GM23338 (cell line): ENCODE data around the gene GALR2. TPM values are rescaled to one million over a fixed set of nuclear protein-coding genes. Genes with fewer than 3 reads are reported as not detected.

Experiments used
- ATAC-seq: fragments of 200-7000 bp; cut with Tn5 transposase; 3 replicates; pipeline ENCODE4 v1.9.1; 2020
- DNase-seq: peaks from one replicate; pipeline ENCODE4 v3.0.0-alpha.2; 2015; ENCODE audit warnings: low spot score
- H2AFZ ChIP-seq: fragments of 200-600 bp; sonication (generic); 2 replicates; pipeline ENCODE4 v1.8.0; 2016; ENCODE audit warnings: antibody characterized with exemption, mild to moderate bottlenecking, moderate library complexity
- H3F3A ChIP-seq: fragments of 200-600 bp; sonication (generic); replicated peaks from 2 replicates; pipeline ENCODE4 v1.8.0; 2017; ENCODE audit warnings: antibody characterized with exemption, mixed run types, low read depth
- H3K27ac ChIP-seq: fragments of 200-600 bp; sonication (generic); 2 replicates; pipeline ENCODE4 v1.6.1; 2016; ENCODE audit warnings: low read depth
- H3K27me3 ChIP-seq: fragments of 200-600 bp; sonication (generic); 2 replicates; pipeline ENCODE4 v1.8.0; 2016; ENCODE audit warnings: mild to moderate bottlenecking, mixed run types, moderate library complexity; ENCODE audit not compliant: insufficient read depth
- H3K36me3 ChIP-seq: fragments of 200-600 bp; sonication (generic); 2 replicates; pipeline ENCODE4 v1.8.0; 2016; ENCODE audit warnings: mild to moderate bottlenecking; ENCODE audit not compliant: insufficient read depth
- H3K4me1 ChIP-seq: fragments of 200-600 bp; sonication (generic); 2 replicates; pipeline ENCODE4 v1.8.0; 2016; ENCODE audit warnings: mild to moderate bottlenecking, moderate library complexity; ENCODE audit not compliant: insufficient read depth
- H3K4me2 ChIP-seq: fragments of 200-600 bp; sonication (generic); 2 replicates; pipeline ENCODE4 v1.7.1; 2017; ENCODE audit warnings: mixed run types
- H3K4me3 ChIP-seq: fragments of 200-600 bp; sonication (generic); 2 replicates; pipeline ENCODE4 v1.6.1; 2016; ENCODE audit warnings: mixed run types
- H3K79me2 ChIP-seq: fragments of 200-600 bp; sonication (generic); replicated peaks from 2 replicates; pipeline ENCODE4 v1.8.0; 2017; ENCODE audit warnings: mild to moderate bottlenecking; ENCODE audit not compliant: insufficient read depth
- H3K9me2 ChIP-seq: fragments of 200-600 bp; sonication (generic); 2 replicates; pipeline ENCODE4 v1.8.0; 2017; ENCODE audit not compliant: insufficient read depth
- H4K20me1 ChIP-seq: fragments of 200-600 bp; sonication (generic); replicated peaks from 2 replicates; pipeline ENCODE4 v1.8.0; 2017; ENCODE audit warnings: mild to moderate bottlenecking; ENCODE audit not compliant: insufficient read depth
- H3K27ac Mint-ChIP-seq: 2 replicates; pipeline ENCODE4 v1.8.0; 2020; ENCODE audit warnings: inconsistent platforms, mild to moderate bottlenecking, moderate library complexity, mixed read lengths
- H3K27me3 Mint-ChIP-seq: 3 replicates; pipeline ENCODE4 v1.8.0; 2022; ENCODE audit warnings: low read depth, mild to moderate bottlenecking, moderate library complexity, mixed read lengths, inconsistent platforms; ENCODE audit not compliant: insufficient read depth, poor library complexity
- H3K36me3 Mint-ChIP-seq: 3 replicates; pipeline ENCODE4 v1.8.0; 2021; ENCODE audit warnings: low read depth, mild to moderate bottlenecking, inconsistent platforms, moderate library complexity, mixed read lengths
- H3K4me1 Mint-ChIP-seq: 3 replicates; pipeline ENCODE4 v1.8.0; 2020; ENCODE audit warnings: mild to moderate bottlenecking, inconsistent platforms, mixed read lengths
- H3K4me3 Mint-ChIP-seq: 3 replicates; pipeline ENCODE4 v1.8.0; 2021; ENCODE audit warnings: moderate library complexity, mild to moderate bottlenecking, inconsistent platforms, mixed read lengths
- H3K9me3 Mint-ChIP-seq: 3 replicates; pipeline ENCODE4 v1.8.0; 2020; ENCODE audit warnings: moderate library complexity, mild to moderate bottlenecking, inconsistent platforms, mixed read lengths
- CREB1 ChIP-seq: fragments of 250-450 bp; sonication (Bioruptor Pico); IDR thresholded peaks from 2 replicates; pipeline ENCODE4 v1.5.0; 2020; ENCODE audit warnings: low read depth, mild to moderate bottlenecking, moderate library complexity
- CTCF ChIP-seq, 2 experiments: fragments of 200-600 bp in 1 of 2; sonication (generic) in 1 of 2; conservative IDR thresholded peaks; 2 replicates each; pipeline versions ENCODE4 v1.5.1 to v1.6.1; 2016 to 2017; ENCODE audit warnings: antibody characterized with exemption in 2 of 2, low read depth in 2 of 2, mild to moderate bottlenecking in 2 of 2, moderate library complexity in 1 of 2
- ETS1 ChIP-seq: IDR thresholded peaks from 2 replicates; pipeline ENCODE4 v1.6.1; 2016; ENCODE audit warnings: antibody characterized with exemption
- EZH2phosphoT487 ChIP-seq: fragments of 200-600 bp; sonication (generic); IDR thresholded peaks from one replicate; pipeline ENCODE4 v1.8.1; 2018; ENCODE audit warnings: antibody characterized with exemption; ENCODE audit not compliant: unreplicated experiment
- NANOG ChIP-seq: IDR thresholded peaks from 2 replicates; pipeline ENCODE4 v1.6.1; 2016; ENCODE audit warnings: antibody characterized with exemption, borderline replicate concordance
- ZNF462 ChIP-seq: fragments of 250-450 bp; sonication (Bioruptor Pico); IDR thresholded peaks from 2 replicates; pipeline ENCODE4 v1.5.0; 2020; ENCODE audit warnings: mild to moderate bottlenecking, moderate library complexity
- polyA plus RNA-seq: library from polyadenylated mRNA; unstranded; fragments of >200 nt; fragmentation: Nextera tagmentation; extraction: Ambion mirVana; gene quantifications from 2 replicates; pipeline ENCODE4 v1.2.1, GENCODE V29; 2016
- total RNA-seq: library from RNA; depleted of rRNA; stranded (reverse); fragments of >200 nt; shearing (Covaris generic); gene quantifications from 2 replicates; pipeline ENCODE4 v1.2.3, GENCODE V29; 2014

The GALR2 gene
- total and polyA plus RNA-seq, 2 experiments from 2014 or later, result 0.50 to 2.2 TPM

GRCh38 chr17:76081295-76082210, 7.0 kb downstream of the GALR2 start:
- peaks cover 20% of the 10 kb centered on the region for H3F3A ChIP-seq
- no peak overlapping the region for H2AFZ ChIP-seq
- peaks cover 34% of the 10 kb centered on the region for H3K27me3 ChIP-seq
- H3K27ac ChIP-seq, result no peak overlapping the region
- H3K4me1 ChIP-seq, result peaks cover 29% of the 10 kb centered on the region
- peak overlapping the region; percentile 88; the same call in 1 of the 2 replicates for H3K4me2 ChIP-seq
- H3K27me3 Mint-ChIP-seq, result peaks cover 53% of the 10 kb centered on the region
- DNase-seq (peak; percentile 46), ATAC-seq (peak; percentile 1; the same call in 1 of the 3 replicates)
- peaks cover 28% of the 10 kb centered on the region for H3K36me3 Mint-ChIP-seq
- peaks cover 39% of the 10 kb centered on the region for H3K4me1 Mint-ChIP-seq
- peak overlapping the region; percentile 52; the same call in 1 of the 2 replicates for H3K4me3 ChIP-seq
- H3K79me2 ChIP-seq, result no peaks in the 10 kb centered on the region
- no peaks in the 10 kb centered on the region for H3K9me2 ChIP-seq
- TF ChIP-seq CREB1 (CRISPR knock-in tag) (no peak), ZNF462 (CRISPR knock-in tag) (no peak), CTCF (conservative IDR thresholded peaks at IDR 0.05; ENCODE audit: low read depth in 2 of 2) (no peak), NANOG (no peak), EZH2phosphoT487 (no peak), ETS1 (no peak)
- 0 out of 2 replicates have a peak, but pooled peaks cover 7% of the 10 kb centered on the region for H4K20me1 ChIP-seq
- peaks cover 5% of the 10 kb centered on the region; the same call in 1 of the 2 replicates for H3K36me3 ChIP-seq
- H3K4me3 Mint-ChIP-seq, result peak overlapping the region; percentile 55; the same call in 2 of the 3 replicates
- H3K9me3 Mint-ChIP-seq, result no peaks in the 10 kb centered on the region
- H3K27ac Mint-ChIP-seq, result no peak overlapping the region
